Testis (tissue), 3 donors: ENCODE data around the gene LMCD1. TPM values are rescaled to one million over a fixed set of nuclear protein-coding genes. Genes with fewer than 3 reads are reported as not detected.

ENCODE experiments used
- DNase-seq: peaks from one replicate; pipeline ENCODE4 v3.0.0-alpha.2; 2019
- H3K27ac ChIP-seq, 2 donors: fragments of 200-600 bp; sonication (generic); one replicate each; pipeline ENCODE4 v1.5.1; 2019
- H3K27me3 ChIP-seq: fragments of 200-600 bp; sonication (generic); one replicate; pipeline ENCODE4 v1.5.1; 2019
- H3K36me3 ChIP-seq: fragments of 200-600 bp; sonication (generic); one replicate; pipeline ENCODE4 v1.5.1; 2017; ENCODE audit warnings: low read depth; ENCODE audit errors: missing control alignments
- H3K4me1 ChIP-seq: fragments of 200-600 bp; sonication (generic); one replicate; pipeline ENCODE4 v1.5.1; 2019
- H3K4me3 ChIP-seq, 2 donors: fragments of 200-600 bp; sonication (generic); one replicate each; pipeline ENCODE4 v1.5.1; 2017 to 2019
- H3K9me3 ChIP-seq: fragments of 200-600 bp; sonication (generic); one replicate; pipeline ENCODE4 v1.5.1; 2017
- CTCF ChIP-seq, 3 experiments: fragments of 450-650 bp in 2 of 3; fragments of 200-600 bp in 1 of 3; sonication (generic) in 1 of 3; IDR thresholded peaks; one replicate each; pipeline ENCODE4 v1.5.1; 2016 to 2019; ENCODE audit warnings: antibody characterized with exemption in 3 of 3, mild to moderate bottlenecking in 2 of 3, moderate library complexity in 1 of 3
- POLR2A ChIP-seq: fragments of 450-650 bp; IDR thresholded peaks from one replicate; pipeline ENCODE4 v1.6.1; 2017; ENCODE audit warnings: antibody characterized with exemption, mild to moderate bottlenecking, moderate library complexity
- WGBS, 2 donors: methylation state at CpG; one replicate each; pipeline ENCODE4 v1.1.5; 2018; 5-methylcytosine and 5-hydroxymethylcytosine counted together
- intact Hi-C: fragments of 100-400 bp; cut with DNase I; formaldehyde crosslinking; loops from one replicate; pipeline ENCODE4 v1.15.1; 2023; ENCODE audit warnings: low total_unique reads
- polyA plus RNA-seq: library from polyadenylated mRNA; stranded (reverse); fragments of 350-450 nt; fragmentation: Illumina TruSeq; extraction: RNeasy Lipid Tissue Mini Kit (QIAGEN cat#74804); gene quantifications from one replicate; pipeline ENCODE4 v1.2.3, GENCODE V29; 2014; ENCODE audit warnings: low read depth, low replicate concordance; ENCODE audit not compliant: insufficient read depth
- total RNA-seq, 2 donors: library from RNA; depleted of rRNA; stranded (reverse); fragments of >200 nt; gene quantifications; one replicate each; pipeline ENCODE4 v1.2.3, GENCODE V29; 2016

LMCD1 gene
- total and polyA plus RNA-seq, 3 donors from 2014 or later: 47.9 to 103 (median 53.3) TPM

- WGBS, 2 donors: 44 to 69% methylated on average over 3 of the region's 3 CpGs
- Histone ChIP-seq H3K36me3 (no peaks in the 10 kb centered on the region), H3K4me1 (peaks cover 47% of the 10 kb centered on the region), H3K4me3 (no peak overlapping the region), H3K9me3 (no peaks in the 10 kb centered on the region), H3K27ac (peak overlapping the region in 1 of 2 donors; percentile 25), H3K27me3 (no peaks in the 10 kb centered on the region)
- TF ChIP-seq CTCF (IDR thresholded peaks at IDR 0.05) (no peak), POLR2A (no peak)
- no peak for DNase-seq
- intact Hi-C loops: no loop called here
These were observed 5.9 kb downstream of the LMCD1 start for GRCh38 chr3:8507496-8507895.

DNA sequence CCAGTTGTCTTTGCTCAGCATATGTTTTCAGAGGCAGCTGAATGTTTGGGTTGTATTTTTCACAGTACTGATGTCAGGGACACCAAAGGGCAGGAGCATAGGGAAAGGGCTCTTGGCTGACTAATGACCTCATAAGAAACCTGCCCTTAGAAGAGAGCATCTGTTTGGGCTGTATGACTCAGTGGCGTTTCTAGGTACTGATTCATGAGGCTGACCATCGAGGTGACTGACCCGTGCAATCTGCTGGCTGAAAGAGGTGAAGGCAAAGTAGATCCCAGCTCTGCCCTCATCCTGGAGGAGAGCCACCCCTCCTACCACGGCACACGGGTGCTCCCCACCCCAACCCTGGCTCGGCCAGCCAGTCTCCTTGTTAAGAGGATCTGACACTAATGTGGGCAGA, 8.3 kb downstream of the LMCD1 start:
- H3K4me1 ChIP-seq: peaks cover 31% of the 10 kb centered on the region
- 83 to 91% methylated on average over 6 of the region's 6 CpGs for WGBS, 2 donors
- DNase-seq: no peak
- intact Hi-C loops: no loop called here
- no peaks in the 10 kb centered on the region for H3K27me3 ChIP-seq
- no peaks in the 10 kb centered on the region for H3K36me3 ChIP-seq
- no peak overlapping the region for H3K27ac ChIP-seq
- H3K9me3 ChIP-seq: no peaks in the 10 kb centered on the region
- TF ChIP-seq CTCF (IDR thresholded peaks at IDR 0.05) (no peak), POLR2A (no peak)
- no peak overlapping the region for H3K4me3 ChIP-seq

DNA sequence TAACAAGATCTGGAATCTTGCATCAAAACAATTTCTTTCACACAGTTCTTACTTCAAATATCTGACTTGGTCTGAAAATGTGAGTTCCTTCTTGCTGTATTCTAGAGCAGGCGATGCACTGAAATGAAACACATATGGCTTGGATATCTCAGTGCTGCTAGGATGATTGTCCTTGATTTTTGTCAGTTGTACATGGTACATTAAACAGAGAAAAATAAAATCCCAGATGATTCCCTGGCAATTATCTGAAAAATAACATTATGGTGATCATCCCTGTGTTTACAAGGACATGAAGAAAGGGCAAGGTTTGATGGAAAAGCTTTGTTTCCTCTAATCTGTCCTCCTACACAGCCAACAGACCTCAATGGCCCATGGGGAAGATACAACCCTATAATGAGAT, 10.6 kb downstream of the LMCD1 start:
- 80 to 84% methylated on average over 1 of the region's 1 CpG for WGBS, 2 donors
- intact Hi-C loops: no loop called here

DNA sequence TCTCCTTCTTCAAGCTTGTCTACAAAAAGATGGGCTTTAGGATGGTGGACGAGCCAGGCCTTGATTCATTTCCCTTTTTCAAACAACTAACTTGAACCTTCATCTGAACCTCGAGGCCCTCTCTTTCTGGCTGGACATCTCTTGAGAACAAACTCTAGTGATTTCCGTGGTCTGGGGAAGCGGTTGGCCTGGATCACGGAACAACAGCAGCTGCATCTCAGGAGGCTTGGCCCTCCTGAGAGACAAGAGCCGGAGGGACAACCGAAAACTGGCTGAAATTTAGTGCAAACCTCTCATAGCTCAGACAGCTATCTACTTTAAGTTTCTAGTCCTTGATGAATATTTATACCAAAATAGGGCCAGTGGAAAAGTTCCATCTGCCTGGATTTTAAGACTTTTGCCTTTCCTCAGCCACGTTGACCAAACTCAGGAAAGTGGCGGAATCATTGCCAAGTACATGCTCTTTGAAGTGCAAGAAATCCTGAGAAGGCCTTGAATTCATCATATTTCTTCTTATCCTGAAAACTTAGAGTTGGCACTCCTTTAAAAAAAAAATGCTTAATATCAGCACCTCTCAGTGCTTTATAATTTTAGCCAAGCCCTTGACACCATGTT, 14.5 kb downstream of the LMCD1 start:
- no peak for DNase-seq
- TF ChIP-seq POLR2A: no peak
- TF ChIP-seq CTCF (IDR thresholded peaks at IDR 0.05): no peak
- Histone ChIP-seq H3K9me3 (no peaks in the 10 kb centered on the region), H3K27me3 (no peaks in the 10 kb centered on the region), H3K4me3 (no peak overlapping the region), H3K27ac (peak overlapping the region; percentile 32 to 66), H3K4me1 (peaks cover 4% of the 10 kb centered on the region), H3K36me3 (no peaks in the 10 kb centered on the region)
- intact Hi-C loops: no loop called here
- 48 to 65% methylated on average over 9 of the region's 9 CpGs for WGBS, 2 donors

More for the DNA sequence above, 10.6 kb downstream of the LMCD1 start:
- Histone ChIP-seq H3K9me3 (no peaks in the 10 kb centered on the region), H3K4me1 (peaks cover 9% of the 10 kb centered on the region), H3K27ac (no peak overlapping the region), H3K27me3 (no peaks in the 10 kb centered on the region), H3K36me3 (no peaks in the 10 kb centered on the region), H3K4me3 (no peak overlapping the region)
- no peak for DNase-seq
- TF ChIP-seq CTCF (IDR thresholded peaks at IDR 0.05): no peak
- TF ChIP-seq POLR2A: no peak

DNA sequence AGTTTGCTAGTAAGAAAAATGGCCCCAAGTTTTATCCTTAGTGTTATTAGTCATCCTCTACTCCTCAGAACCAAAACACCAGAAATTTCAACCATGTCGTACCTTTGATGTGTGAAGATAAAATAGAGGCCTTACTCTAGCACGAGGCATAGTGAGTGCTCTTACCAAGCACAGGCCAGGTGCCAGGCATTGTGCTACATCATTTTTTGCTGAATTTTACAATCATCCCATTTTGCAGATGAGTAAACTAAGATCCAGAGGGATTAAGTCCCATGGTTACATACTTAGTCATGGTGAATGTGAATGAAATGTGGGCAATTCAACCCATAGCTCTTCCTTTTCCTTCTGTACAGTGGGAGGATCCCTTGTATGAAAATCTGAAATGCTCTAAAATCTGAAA, 15.2 kb downstream of the LMCD1 start:
- peaks cover 4% of the 10 kb centered on the region for H3K4me1 ChIP-seq
- H3K9me3 ChIP-seq: no peaks in the 10 kb centered on the region
- no peak for TF ChIP-seq CTCF (IDR thresholded peaks at IDR 0.05)
- no peak for TF ChIP-seq POLR2A
- no peaks in the 10 kb centered on the region for H3K27me3 ChIP-seq
- DNase-seq: no peak
- H3K4me3 ChIP-seq: no peak overlapping the region
- H3K36me3 ChIP-seq: no peaks in the 10 kb centered on the region
- 86 to 91% methylated on average over 2 of the region's 2 CpGs for WGBS, 2 donors
- intact Hi-C loops: no loop called here
- H3K27ac ChIP-seq: peak overlapping the region in 1 of 2 donors; percentile 66
